Astrocyte (in vitro differentiated cells and primary cell): ENCODE data around the gene MRPL27. TPM values are rescaled to one million over a fixed set of nuclear protein-coding genes. Genes with fewer than 3 reads are reported as not detected.

Experiments
- DNase-seq: peaks from one replicate; pipeline ENCODE4 v3.0.0-alpha.2; 2010; ENCODE audit warnings: low read depth
- FAIRE-seq: peaks from 2 replicates; lab custom pipeline; 2011; peaks lifted over from hg19 to GRCh38; lab: Jason Lieb, UNC
- H2AFZ ChIP-seq: 2 replicates; pipeline ENCODE4 v1.6.0; 2012; ENCODE audit warnings: low read depth, low read length, inconsistent platforms
- H3K27ac ChIP-seq: 2 replicates; pipeline ENCODE4 v1.5.1; 2011; ENCODE audit warnings: low read depth, low read length, inconsistent platforms
- H3K27me3 ChIP-seq: 2 replicates; pipeline ENCODE4 v1.6.0; 2011; ENCODE audit warnings: low read length, inconsistent platforms; ENCODE audit not compliant: insufficient read depth
- H3K36me3 ChIP-seq: 2 replicates; pipeline ENCODE4 v1.5.1; 2011; ENCODE audit warnings: low read length, inconsistent platforms; ENCODE audit not compliant: insufficient read depth
- H3K4me1 ChIP-seq: 2 replicates; pipeline ENCODE4 v1.5.1; 2011; ENCODE audit warnings: low read length, inconsistent platforms; ENCODE audit not compliant: insufficient read depth
- H3K4me2 ChIP-seq: 2 replicates; pipeline ENCODE4 v1.6.0; 2012; ENCODE audit warnings: low read length, inconsistent platforms
- H3K4me3 ChIP-seq: 2 replicates; pipeline ENCODE4 v1.5.1; 2011; ENCODE audit warnings: low read depth, mild to moderate bottlenecking, low read length, inconsistent platforms; ENCODE audit not compliant: insufficient read depth
- H3K79me2 ChIP-seq: 2 replicates; pipeline ENCODE4 v1.6.0; 2012; ENCODE audit warnings: mild to moderate bottlenecking, low read length, inconsistent platforms; ENCODE audit not compliant: insufficient read depth
- H3K9ac ChIP-seq: 2 replicates; pipeline ENCODE4 v1.6.0; 2012; ENCODE audit warnings: mild to moderate bottlenecking, low read length, inconsistent platforms
- H3K9me3 ChIP-seq: 2 replicates; pipeline ENCODE4 v1.5.1; 2012; ENCODE audit warnings: low read depth, mild to moderate bottlenecking, low read length, inconsistent platforms; ENCODE audit not compliant: insufficient read depth
- H4K20me1 ChIP-seq: 2 replicates; pipeline ENCODE4 v1.6.0; 2012; ENCODE audit warnings: low read length, inconsistent platforms; ENCODE audit not compliant: insufficient read depth
- H3K27ac Mint-ChIP-seq: one replicate; pipeline ENCODE4 v1.8.0; 2021; ENCODE audit warnings: mild to moderate bottlenecking, mixed read lengths; ENCODE audit not compliant: unreplicated experiment
- H3K27me3 Mint-ChIP-seq: one replicate; pipeline ENCODE4 v1.8.0; 2021; ENCODE audit warnings: low read depth, mixed read lengths; ENCODE audit not compliant: unreplicated experiment
- H3K36me3 Mint-ChIP-seq: one replicate; pipeline ENCODE4 v1.8.0; 2021; ENCODE audit warnings: low read depth, mixed read lengths; ENCODE audit not compliant: unreplicated experiment
- H3K4me1 Mint-ChIP-seq: one replicate; pipeline ENCODE4 v1.8.0; 2021; ENCODE audit warnings: low read depth, mixed read lengths; ENCODE audit not compliant: unreplicated experiment
- H3K4me3 Mint-ChIP-seq: one replicate; pipeline ENCODE4 v1.8.0; 2021; ENCODE audit warnings: mild to moderate bottlenecking, moderate library complexity, mixed read lengths; ENCODE audit not compliant: unreplicated experiment
- H3K9me3 Mint-ChIP-seq: one replicate; pipeline ENCODE4 v1.8.0; 2021; ENCODE audit warnings: mild to moderate bottlenecking, mixed read lengths; ENCODE audit not compliant: unreplicated experiment
- EZH2 ChIP-seq: IDR thresholded peaks from 2 replicates; pipeline ENCODE4 v1.6.1; 2012; ENCODE audit warnings: mild to moderate bottlenecking, low read length, inconsistent platforms; ENCODE audit not compliant: insufficient read depth
- total RNA-seq: library from RNA; stranded (reverse); gene quantifications from 2 replicates; pipeline ENCODE4 v1.2.1, GENCODE V29; 2021
- TF ChIP-seq, protein P1 (sequence below): IDR thresholded peaks from 2 replicates; pipeline ENCODE4 v1.5.1; 2011; ENCODE audit warnings: low read depth, mild to moderate bottlenecking, inconsistent platforms, low read length, moderate library complexity; ENCODE audit not compliant: insufficient read depth

Gene MRPL27
- total RNA-seq, 1 donor from 2014 or later: 57.3 TPM

DNA sequence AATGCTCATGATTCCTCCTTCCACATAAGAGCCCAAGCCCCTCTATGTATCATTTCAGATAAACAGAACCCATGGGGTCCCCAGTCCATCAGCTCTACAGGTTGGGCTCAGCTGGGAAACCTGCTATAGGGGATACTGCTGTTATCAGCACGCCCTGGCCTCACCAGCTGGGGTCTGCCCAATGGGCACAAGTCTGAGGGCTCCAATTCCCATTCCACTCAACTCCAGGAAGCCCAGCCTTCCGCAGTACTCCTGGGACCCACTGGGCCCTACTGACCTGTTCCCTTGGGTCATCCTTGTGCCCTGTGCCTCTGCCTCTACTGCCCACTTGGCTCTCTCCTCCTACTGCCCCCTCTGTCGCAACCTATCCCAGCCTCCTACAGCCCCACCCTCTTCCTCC is 43.3 kb downstream of the MRPL27 start:
- Histone ChIP-seq H3K4me1 (peaks cover 13% of the 10 kb centered on the region), H3K27ac (no peak overlapping the region), H3K9me3 (no peaks in the 10 kb centered on the region), H3K4me2 (no peak overlapping the region), H3K36me3 (no peaks in the 10 kb centered on the region), H3K4me3 (no peak overlapping the region), H3K79me2 (no peaks in the 10 kb centered on the region), H3K9ac (no peak overlapping the region), H2AFZ (no peak overlapping the region), H4K20me1 (no peaks in the 10 kb centered on the region), H3K27me3 (no peaks in the 10 kb centered on the region)
- Mint-ChIP-seq H3K4me1 (peaks cover 1% of the 10 kb centered on the region), H3K9me3 (no peaks in the 10 kb centered on the region), H3K27me3 (peaks cover 36% of the 10 kb centered on the region), H3K27ac (no peak overlapping the region), H3K4me3 (no peak overlapping the region), H3K36me3 (peaks cover 1% of the 10 kb centered on the region)
- FAIRE-seq (no peak), DNase-seq (no peak)
- no peak for TF ChIP-seq EZH2
- TF ChIP-seq, protein P1, sequence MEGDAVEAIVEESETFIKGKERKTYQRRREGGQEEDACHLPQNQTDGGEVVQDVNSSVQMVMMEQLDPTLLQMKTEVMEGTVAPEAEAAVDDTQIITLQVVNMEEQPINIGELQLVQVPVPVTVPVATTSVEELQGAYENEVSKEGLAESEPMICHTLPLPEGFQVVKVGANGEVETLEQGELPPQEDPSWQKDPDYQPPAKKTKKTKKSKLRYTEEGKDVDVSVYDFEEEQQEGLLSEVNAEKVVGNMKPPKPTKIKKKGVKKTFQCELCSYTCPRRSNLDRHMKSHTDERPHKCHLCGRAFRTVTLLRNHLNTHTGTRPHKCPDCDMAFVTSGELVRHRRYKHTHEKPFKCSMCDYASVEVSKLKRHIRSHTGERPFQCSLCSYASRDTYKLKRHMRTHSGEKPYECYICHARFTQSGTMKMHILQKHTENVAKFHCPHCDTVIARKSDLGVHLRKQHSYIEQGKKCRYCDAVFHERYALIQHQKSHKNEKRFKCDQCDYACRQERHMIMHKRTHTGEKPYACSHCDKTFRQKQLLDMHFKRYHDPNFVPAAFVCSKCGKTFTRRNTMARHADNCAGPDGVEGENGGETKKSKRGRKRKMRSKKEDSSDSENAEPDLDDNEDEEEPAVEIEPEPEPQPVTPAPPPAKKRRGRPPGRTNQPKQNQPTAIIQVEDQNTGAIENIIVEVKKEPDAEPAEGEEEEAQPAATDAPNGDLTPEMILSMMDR: no peak

DNA sequence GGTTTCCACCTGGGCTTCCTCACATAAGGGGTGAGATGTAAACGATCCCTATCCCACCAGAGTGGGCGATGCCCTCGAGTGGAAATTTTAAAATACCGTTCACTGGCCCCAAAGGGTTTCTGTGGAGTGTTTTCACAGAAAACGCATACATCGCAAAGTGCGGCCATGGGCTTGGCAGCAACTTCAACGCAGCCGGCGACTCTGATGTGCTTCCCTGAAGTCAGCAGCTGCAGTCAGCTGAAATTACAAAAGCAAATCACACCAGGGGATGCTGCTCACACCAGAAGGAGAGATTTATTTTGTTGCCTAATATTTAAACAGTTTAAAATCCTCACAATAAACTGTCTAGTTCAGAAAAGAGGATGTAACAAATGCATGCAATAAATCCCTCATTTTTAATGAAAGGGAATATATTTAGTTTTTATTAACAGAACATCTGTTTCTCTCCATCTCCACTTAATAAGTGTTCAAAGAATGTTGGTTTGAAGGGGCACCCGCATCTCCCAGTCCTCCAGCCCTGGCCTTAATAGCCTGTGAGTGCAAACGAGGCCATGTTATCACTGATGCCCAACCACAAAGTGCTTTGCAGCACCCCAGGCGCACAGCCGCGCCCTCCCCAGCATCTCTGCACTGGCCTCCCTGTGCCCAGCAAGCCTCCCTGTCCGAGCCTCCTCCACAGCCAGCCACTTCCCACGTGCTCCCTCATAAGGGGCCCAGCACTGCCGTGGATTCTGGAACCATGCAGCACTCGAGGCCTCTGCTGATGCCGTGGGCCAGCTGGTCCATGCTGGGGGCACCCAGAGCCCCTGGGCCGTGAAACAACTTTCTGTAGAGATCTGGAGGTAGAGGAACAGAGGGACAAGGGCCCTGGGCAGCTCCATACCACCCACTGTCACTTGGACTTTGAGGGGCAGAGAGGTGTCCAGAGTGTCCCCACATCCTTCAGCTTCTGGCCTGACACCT is 44.3 kb downstream of the MRPL27 start:
- FAIRE-seq (no peak), DNase-seq (no peak)
- Histone ChIP-seq H3K4me1 (peaks cover 13% of the 10 kb centered on the region), H3K9me3 (no peaks in the 10 kb centered on the region), H3K27ac (no peak overlapping the region), H3K4me2 (no peak overlapping the region), H3K36me3 (no peaks in the 10 kb centered on the region), H3K9ac (no peak overlapping the region), H3K4me3 (no peak overlapping the region), H3K27me3 (no peaks in the 10 kb centered on the region), H2AFZ (no peak overlapping the region), H4K20me1 (no peaks in the 10 kb centered on the region), H3K79me2 (no peaks in the 10 kb centered on the region)
- Mint-ChIP-seq H3K36me3 (peaks cover 1% of the 10 kb centered on the region), H3K27me3 (peaks cover 40% of the 10 kb centered on the region), H3K9me3 (no peaks in the 10 kb centered on the region), H3K27ac (no peak overlapping the region), H3K4me3 (no peak overlapping the region), H3K4me1 (no peaks in the 10 kb centered on the region)
- TF ChIP-seq, protein P1: no peak
- no peak for TF ChIP-seq EZH2
